H1 (cell line): Measurements from ENCODE around the gene TAGLN2. TPM values are rescaled to one million over a fixed set of nuclear protein-coding genes. Genes with fewer than 3 reads are reported as not detected.

Experiments
- CTCF ChIA-PET: fragments of 300-600 bp; sonication (Branson Sonifier 250); formaldehyde crosslinking; loops from one replicate; lab custom pipeline; 2021; ENCODE audit not compliant: partially characterized antibody; lab: Charles Lee
- POLR2A ChIA-PET: fragments of 300-600 bp; sonication (Branson Sonifier 250); formaldehyde crosslinking; loops from one replicate; lab custom pipeline; 2021; ENCODE audit warnings: inconsistent platforms; ENCODE audit not compliant: partially characterized antibody; lab: Charles Lee
- DNase-seq, 2 experiments: peaks; one replicate each; pipeline versions ENCODE4 v3.0.0 to v3.0.0-alpha.2; 2010 to 2022; ENCODE audit warnings: low spot score in 2 of 2, low read depth in 1 of 2, mixed read lengths in 1 of 2
- FAIRE-seq: peaks from 2 replicates; lab custom pipeline; 2011; peaks lifted over from hg19 to GRCh38; lab: Jason Lieb, UNC
- H2AFZ ChIP-seq: 2 replicates; pipeline ENCODE4 v1.8.1; 2012; ENCODE audit warnings: low read length, inconsistent platforms
- H2AK5ac ChIP-seq: 2 replicates; pipeline ENCODE4 v1.6.1; 2013; ENCODE audit warnings: low read depth, low read length
- H2BK120ac ChIP-seq: replicated peaks from 2 replicates; pipeline ENCODE3; 2013; ENCODE audit warnings: low read depth, low read length, inconsistent platforms
- H2BK12ac ChIP-seq: 2 replicates; pipeline ENCODE4 v1.6.1; 2013; ENCODE audit warnings: low read depth, low read length
- H2BK15ac ChIP-seq: 2 replicates; pipeline ENCODE4 v1.6.1; 2013; ENCODE audit warnings: low read length
- H2BK20ac ChIP-seq: 2 replicates; pipeline ENCODE4 v1.6.1; 2013; ENCODE audit warnings: low read length
- H2BK5ac ChIP-seq: 2 replicates; pipeline ENCODE4 v1.6.1; 2013; ENCODE audit warnings: low read depth, low read length
- H3K14ac ChIP-seq: 2 replicates; pipeline ENCODE4 v1.6.1; 2013; ENCODE audit warnings: inconsistent platforms; ENCODE audit not compliant: insufficient read length
- H3K18ac ChIP-seq: 2 replicates; pipeline ENCODE4 v1.6.1; 2013; ENCODE audit warnings: low read length; ENCODE audit errors: extremely low read depth
- H3K23ac ChIP-seq: 2 replicates; pipeline ENCODE4 v1.6.1; 2013; ENCODE audit warnings: inconsistent platforms; ENCODE audit not compliant: insufficient read length
- H3K23me2 ChIP-seq: 2 replicates; pipeline ENCODE4 v1.6.1; 2013; ENCODE audit warnings: low read depth, low read length
- H3K27ac ChIP-seq: 2 replicates; pipeline ENCODE4 v1.6.1; 2011; ENCODE audit warnings: low read depth, low read length, inconsistent platforms
- H3K27me3 ChIP-seq, 4 experiments: replicated peaks in 1 of 4; 1 replicate in 1 of 4; 2 replicates in 3 of 4; pipeline versions ENCODE4 v1.6.1 to v1.8.1; 2011 to 2013; ENCODE audit warnings: low read length in 3 of 4, mild to moderate bottlenecking in 3 of 4, inconsistent platforms in 2 of 4, mixed read lengths in 2 of 4, moderate library complexity in 1 of 4; ENCODE audit not compliant: control insufficient read depth in 3 of 4, insufficient read depth in 3 of 4; ENCODE audit errors: extremely low read depth in 1 of 4
- H3K36me3 ChIP-seq, 4 experiments: 2 replicates each; pipeline versions ENCODE4 v1.6.1 to v1.8.1; 2011 to 2013; ENCODE audit warnings: mild to moderate bottlenecking in 4 of 4, low read length in 3 of 4, moderate library complexity in 2 of 4, control low read depth in 1 of 4, inconsistent platforms in 1 of 4; ENCODE audit not compliant: insufficient read depth in 4 of 4, control insufficient read depth in 2 of 4
- H3K4ac ChIP-seq: replicated peaks from 2 replicates; pipeline ENCODE3; 2013; ENCODE audit warnings: low read length, low read depth, mixed read lengths, inconsistent platforms; ENCODE audit not compliant: insufficient read length
- H3K4me1 ChIP-seq, 4 experiments: replicated peaks in 1 of 4; 1 replicate in 1 of 4; 2 replicates in 3 of 4; pipeline versions ENCODE4 v1.6.1 to v1.8.1; 2011 to 2013; ENCODE audit warnings: low read length in 3 of 4, inconsistent platforms in 2 of 4, mixed read lengths in 1 of 4; ENCODE audit not compliant: insufficient read depth in 4 of 4, control insufficient read depth in 3 of 4
- H3K4me2 ChIP-seq, 2 experiments: 2 replicates each; pipeline versions ENCODE4 v1.6.1 to v1.8.1; 2011 to 2013; ENCODE audit warnings: low read depth in 2 of 2, low read length in 2 of 2, control low read depth in 1 of 2, inconsistent platforms in 1 of 2, mild to moderate bottlenecking in 1 of 2; ENCODE audit not compliant: insufficient read depth in 1 of 2
- H3K4me3 ChIP-seq, 4 experiments: fragments of 200-600, 300-600 bp in 1 of 4; sonication (generic), shearing (Covaris generic), sonication (Bioruptor Twin) in 1 of 4; 2 replicates each; pipeline versions ENCODE4 v1.5.1 to v1.8.1; 2011 to 2016; ENCODE audit warnings: low read length in 4 of 4, low read depth in 3 of 4, control low read depth in 2 of 4, inconsistent platforms in 2 of 4, mild to moderate bottlenecking in 2 of 4, mixed read lengths in 1 of 4, moderate library complexity in 1 of 4; ENCODE audit not compliant: insufficient read depth in 2 of 4; ENCODE audit errors: extremely low read depth in 1 of 4
- H3K56ac ChIP-seq: replicated peaks from 2 replicates; pipeline ENCODE3; 2013; ENCODE audit warnings: low read depth, mild to moderate bottlenecking, mixed read lengths, low read length, inconsistent platforms; ENCODE audit not compliant: insufficient read length
- H3K79me1 ChIP-seq: 2 replicates; pipeline ENCODE4 v1.6.1; 2013; ENCODE audit warnings: low read depth, low read length, control low read depth
- H3K79me2 ChIP-seq, 2 experiments: 2 replicates each; pipeline versions ENCODE4 v1.6.1 to v1.8.1; 2012 to 2013; ENCODE audit warnings: low read length in 2 of 2, mild to moderate bottlenecking in 2 of 2, inconsistent platforms in 1 of 2; ENCODE audit not compliant: insufficient read depth in 2 of 2, control insufficient read depth in 1 of 2
- H3K9ac ChIP-seq, 4 experiments: replicated peaks in 1 of 4; 1 replicate in 1 of 4; 2 replicates in 3 of 4; pipeline versions ENCODE4 v1.6.1 to v1.8.1; 2011 to 2013; ENCODE audit warnings: low read depth in 3 of 4, low read length in 3 of 4, control low read depth in 2 of 4, mild to moderate bottlenecking in 2 of 4, moderate library complexity in 2 of 4, inconsistent platforms in 1 of 4; ENCODE audit errors: extremely low read depth in 1 of 4
- H3K9me3 ChIP-seq, 2 experiments: 2 replicates each; pipeline versions ENCODE4 v1.6.1 to v1.8.1; 2012 to 2013; ENCODE audit warnings: mild to moderate bottlenecking in 2 of 2, moderate library complexity in 2 of 2, control low read depth in 1 of 2, inconsistent platforms in 1 of 2, low read depth in 1 of 2, low read length in 1 of 2, mixed read lengths in 1 of 2; ENCODE audit not compliant: insufficient read depth in 2 of 2
- H4K20me1 ChIP-seq, 2 experiments: replicated peaks in 1 of 2; 2 replicates each; pipeline versions ENCODE3 to v1.8.1; 2011 to 2013; ENCODE audit warnings: inconsistent platforms in 2 of 2, low read length in 2 of 2, mild to moderate bottlenecking in 1 of 2; ENCODE audit not compliant: insufficient read depth in 2 of 2, control insufficient read depth in 1 of 2
- H4K5ac ChIP-seq: 2 replicates; pipeline ENCODE4 v1.6.1; 2013; ENCODE audit warnings: low read length, low read depth, mixed read lengths, inconsistent platforms; ENCODE audit not compliant: insufficient read length
- H4K8ac ChIP-seq: 2 replicates; pipeline ENCODE4 v1.8.0; 2013; ENCODE audit warnings: mild to moderate bottlenecking, moderate library complexity, low read length, inconsistent platforms; ENCODE audit not compliant: insufficient read depth; ENCODE audit errors: extremely low read depth
- H4K91ac ChIP-seq: replicated peaks from 2 replicates; pipeline ENCODE3; 2013; ENCODE audit warnings: low read length, mixed read lengths, inconsistent platforms; ENCODE audit not compliant: insufficient read length
- SRF ChIP-seq: IDR thresholded peaks from 2 replicates; pipeline ENCODE4 v1.6.1; 2011; ENCODE audit warnings: mild to moderate bottlenecking, low read depth, low read length, moderate library complexity
- WGBS, 2 experiments: shearing (Covaris generic) in 1 of 2; methylation state at CpG; one replicate each; pipeline versions ENCODE4 v1.1.6 to v1.1.7; 2013 to 2015; ENCODE audit warnings: low lambda C conversion rate in 2 of 2, mixed read lengths in 2 of 2, inconsistent platforms in 1 of 2, low coverage in 1 of 2, missing lambda C conversion rate in 1 of 2; ENCODE audit not compliant: insufficient replicate concordance in 2 of 2, insufficient coverage in 1 of 2, insufficient read length in 1 of 2; ENCODE audit errors: extremely low coverage in 1 of 2, missing lambda C conversion rate in 1 of 2; 5-methylcytosine and 5-hydroxymethylcytosine counted together
- polyA plus RNA-seq, 7 experiments: library from polyadenylated mRNA; depleted of rRNA in 3 of 7; stranded (reverse) in 5 of 7; unstranded in 2 of 7; fragments of >200 nt in 5 of 7; fragments of 200-250 nt in 2 of 7; gene quantifications; 1 replicate in 5 of 7; 2 replicates in 1 of 7; 4 replicates in 1 of 7; pipeline versions ENCODE4 v1.2.1 to v1.2.3, GENCODE V29; 2011 to 2013; ENCODE audit warnings: missing spikeins in 2 of 7, mixed read lengths in 2 of 7
- total RNA-seq: library from RNA; stranded (reverse); fragmentation: NEBNext Ultra II Directional; extraction: Animal tissue kit (Norgen Biotek cat#: 25700); gene quantifications from 2 replicates; pipeline ENCODE4 v1.2.1, GENCODE V29; 2021

The TAGLN2 gene
- total and polyA plus RNA-seq, 2 of the 8 experiments (the other 6 are each of a cell fraction or from before 2014, with no cell fraction given): 93.0 to 114 TPM

DNA sequence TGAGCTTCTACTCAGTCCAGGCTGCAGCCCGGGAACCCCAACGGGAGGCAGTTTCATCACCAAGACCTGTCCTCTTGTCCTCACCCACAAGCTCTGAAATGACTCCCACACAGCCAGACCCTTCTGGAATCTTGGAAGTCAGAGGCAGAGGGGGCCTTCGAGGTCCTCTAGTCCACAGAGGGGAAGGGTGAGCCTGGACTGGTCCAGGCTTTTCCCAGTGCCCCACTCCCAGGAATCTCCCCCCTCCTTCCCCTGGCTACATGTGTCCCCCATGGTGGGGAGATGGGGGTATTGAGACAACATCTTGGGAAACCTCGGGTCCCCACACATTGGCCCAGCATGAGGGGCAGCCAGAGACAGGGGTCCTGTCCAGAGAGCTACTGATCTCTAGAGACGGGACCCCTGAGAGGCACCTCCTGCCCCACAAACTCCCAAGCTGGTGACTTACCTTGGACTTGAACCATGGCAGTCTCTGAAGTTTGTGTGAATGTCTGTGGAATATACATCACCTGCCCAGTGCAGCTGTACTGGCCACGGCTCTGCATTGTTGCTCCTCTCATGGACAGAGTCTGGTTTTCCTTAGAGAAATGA is 48.1 kb upstream of the TAGLN2 start:
- no peak overlapping the region for H2BK120ac ChIP-seq
- H4K8ac ChIP-seq: no peak overlapping the region
- H3K9ac ChIP-seq: no peak overlapping the region
- H3K4me2 ChIP-seq: no peak overlapping the region
- H2AFZ ChIP-seq: no peak overlapping the region
- no peak overlapping the region for H2AK5ac ChIP-seq
- H3K4me3 ChIP-seq: no peak overlapping the region
- ChIA-PET CTCF (interaction anchor here (6.6 kb wide), 1 partner anchor 32 kb away, joined by 60 read pairs; no protein-coding TSS in a partner anchor), POLR2A (interaction anchor here (2.0 kb wide), 1 partner anchor 28 kb away, joined by 7 read pairs; the partner anchor contains the start of gene IGSF9)
- H4K5ac ChIP-seq: no peak overlapping the region
- no peak for TF ChIP-seq SRF
- DNase-seq (no peak), FAIRE-seq (no peak)
- no peak overlapping the region for H2BK12ac ChIP-seq
- H3K56ac ChIP-seq: no peak overlapping the region
- H2BK15ac ChIP-seq: no peak overlapping the region
- no peak overlapping the region for H3K23ac ChIP-seq
- 82% methylated on average over 6 of the region's 6 CpGs; no CpG with 5 or more reads in 1 of the 2 experiments for WGBS, 2 experiments
- H3K79me1 ChIP-seq: no peaks in the 10 kb centered on the region; the same call in 1 of the 2 replicates
- no peaks in the 10 kb centered on the region for H3K9me3 ChIP-seq
- no peaks in the 10 kb centered on the region for H3K4me1 ChIP-seq
- H3K36me3 ChIP-seq: no peaks in the 10 kb centered on the region
- no peak overlapping the region for H4K91ac ChIP-seq
- no peak overlapping the region for H3K4ac ChIP-seq
- no peak overlapping the region for H3K27ac ChIP-seq
- no peak overlapping the region for H3K14ac ChIP-seq
- no peaks in the 10 kb centered on the region for H3K79me2 ChIP-seq
- H3K18ac ChIP-seq: no peak overlapping the region
- H3K27me3 ChIP-seq: peaks cover 0 to 3% (median under 1%) of the 10 kb centered on the region in 4 experiments; a peak in 2 of 7 replicates
- H2BK20ac ChIP-seq: no peak overlapping the region
- H3K23me2 ChIP-seq: no peaks in the 10 kb centered on the region
- H2BK5ac ChIP-seq: no peak overlapping the region
- no peaks in the 10 kb centered on the region for H4K20me1 ChIP-seq
